A549 (cell line): ENCODE measurements around the gene EHD2. TPM values are rescaled to one million over a fixed set of nuclear protein-coding genes. Genes with fewer than 3 reads are reported as not detected.

Source experiments
- ATAC-seq, 2 experiments: fragments of 200-7000 bp in 1 of 2; fragments of >200 bp in 1 of 2; cut with Nextera tagmentation in 1 of 2; cut with Tn5 transposase in 1 of 2; 3 replicates each; pipeline versions ENCODE4 v1.8.0 to v1.9.1; 2018 to 2020; ENCODE audit warnings: mild to moderate bottlenecking in 1 of 2, moderate library complexity in 1 of 2
- CTCF ChIA-PET: fragments of 300-600 bp; sonication (Branson Sonifier 250); formaldehyde crosslinking; extraction: SDS; loops from one replicate; lab custom pipeline; 2021; ENCODE audit warnings: antibody characterized with exemption, inconsistent platforms; lab: Yijun Ruan, JAX
- POLR2A ChIA-PET: fragments of 350-600 bp; formaldehyde crosslinking; extraction: SDS; loops from one replicate; lab custom pipeline; 2021; ENCODE audit warnings: antibody characterized with exemption, inconsistent platforms; lab: Yijun Ruan, JAX
- DNase-seq, 2 experiments: peaks; one replicate each; pipeline versions ENCODE4 v3.0.0 to v3.0.0-alpha.2; 2011 to 2016; ENCODE audit warnings: low read depth in 1 of 2, low spot score in 1 of 2
- FAIRE-seq: peaks from 2 replicates; lab custom pipeline; 2011; peaks lifted over from hg19 to GRCh38; lab: Jason Lieb, UNC
- H3K27ac ChIP-seq, 2 experiments: fragments of >200 bp; sonication (Bioruptor Twin); formaldehyde crosslinking; 3 replicates each; pipeline ENCODE4 v1.5.1; 2016 to 2017
- H3K4me1 ChIP-seq: fragments of >200 bp; sonication (Bioruptor Twin); formaldehyde crosslinking; 3 replicates; pipeline ENCODE4 v1.6.1; 2016
- H3K4me2 ChIP-seq: fragments of >200 bp; sonication (Bioruptor Twin); formaldehyde crosslinking; 3 replicates; pipeline ENCODE4 v1.6.1; 2016
- H3K4me3 ChIP-seq: fragments of >200 bp; sonication (Bioruptor Twin); formaldehyde crosslinking; 3 replicates; pipeline ENCODE4 v1.5.1; 2016
- H3K9me3 ChIP-seq: fragments of >200 bp; sonication (Bioruptor Twin); formaldehyde crosslinking; 3 replicates; pipeline ENCODE4 v1.6.1; 2016
- ATOH8 ChIP-seq: fragments of 250-450 bp; sonication (Bioruptor Pico); IDR thresholded peaks from 2 replicates; pipeline ENCODE4 v1.5.0; 2020; ENCODE audit warnings: low read depth, mild to moderate bottlenecking, moderate library complexity
- ESRRA ChIP-seq: fragments of 150-350 bp; IDR thresholded peaks from 2 replicates; pipeline ENCODE4 v1.6.1; 2014; ENCODE audit warnings: mild to moderate bottlenecking, low read length, borderline replicate concordance
- HEYL ChIP-seq: fragments of 250-450 bp; sonication (Bioruptor Pico); IDR thresholded peaks from 2 replicates; pipeline ENCODE4 v1.8.0; 2021; ENCODE audit warnings: mild to moderate bottlenecking, moderate library complexity
- HMGXB4 ChIP-seq: fragments of 250-450 bp; sonication (Bioruptor Pico); IDR thresholded peaks from 2 replicates; pipeline ENCODE4 v1.5.0; 2021; ENCODE audit warnings: mild to moderate bottlenecking, moderate library complexity, borderline replicate concordance
- JUNB ChIP-seq: fragments of >200 bp; sonication (Bioruptor Twin); formaldehyde crosslinking; IDR thresholded peaks from 2 replicates; pipeline ENCODE4 v1.6.1; 2016
- MAFK ChIP-seq: fragments of 450-650 bp; IDR thresholded peaks from 2 replicates; pipeline ENCODE4 v1.6.1; 2014; ENCODE audit not compliant: partially characterized antibody
- MAX ChIP-seq: IDR thresholded peaks from 2 replicates; pipeline ENCODE4 v1.6.1; 2012
- PBX3 ChIP-seq: IDR thresholded peaks from 2 replicates; pipeline ENCODE4 v1.6.1; 2012
- POLR2AphosphoS2 ChIP-seq: conservative IDR thresholded peaks from 2 replicates; pipeline ENCODE4 v1.6.1; 2012; ENCODE audit warnings: low read length, improper control_type of control experiment, inconsistent platforms
- TFCP2L1 ChIP-seq: fragments of 250-450 bp; sonication (Bioruptor Pico); IDR thresholded peaks from 2 replicates; pipeline ENCODE4 v1.5.0; 2021; ENCODE audit warnings: mild to moderate bottlenecking
- ZFP36 ChIP-seq: fragments of 450-650 bp; IDR thresholded peaks from 2 replicates; pipeline ENCODE4 v1.6.1; 2014; ENCODE audit warnings: borderline replicate concordance; ENCODE audit not compliant: partially characterized antibody
- ZSCAN20 ChIP-seq: fragments of 250-450 bp; sonication (Bioruptor Pico); IDR thresholded peaks from 2 replicates; pipeline ENCODE4 v1.8.0; 2022; ENCODE audit warnings: mild to moderate bottlenecking, moderate library complexity
- WGBS: methylation state at CpG from one replicate; pipeline ENCODE4 v1.1.6; 2017; ENCODE audit errors: missing lambda C conversion rate; 5-methylcytosine and 5-hydroxymethylcytosine counted together
- polyA plus RNA-seq, 4 experiments: library from polyadenylated mRNA; depleted of rRNA in 3 of 4; stranded (reverse); fragments of >200 nt; fragmentation: RNase III in 1 of 4; extraction: RNeasy Plus Mini Kit Qiagen cat#74134 plus additional on column Dnase treatment in 1 of 4; gene quantifications; 2 replicates in 3 of 4; 3 replicates in 1 of 4; pipeline ENCODE4 v1.2.3, GENCODE V29; 2011 to 2017
- TF ChIP-seq, protein P1 (sequence below): fragments of 150-350 bp; IDR thresholded peaks from 2 replicates; pipeline ENCODE4 v1.6.1; 2014; ENCODE audit warnings: low read depth, mild to moderate bottlenecking, low read length
- TF ChIP-seq, protein P2 (sequence below): fragments of >200 bp; sonication (Bioruptor Twin); formaldehyde crosslinking; IDR thresholded peaks from 3 replicates; pipeline ENCODE4 v1.5.1; 2016

Gene EHD2
- polyA plus RNA-seq, 2 of the 4 experiments (the other 2 are of a cell fraction), result 32.3 to 105 TPM

GRCh38 chr19:47700934-47701716, 12.1 kb upstream of the EHD2 start (continued):
- TF ChIP-seq, protein P1, sequence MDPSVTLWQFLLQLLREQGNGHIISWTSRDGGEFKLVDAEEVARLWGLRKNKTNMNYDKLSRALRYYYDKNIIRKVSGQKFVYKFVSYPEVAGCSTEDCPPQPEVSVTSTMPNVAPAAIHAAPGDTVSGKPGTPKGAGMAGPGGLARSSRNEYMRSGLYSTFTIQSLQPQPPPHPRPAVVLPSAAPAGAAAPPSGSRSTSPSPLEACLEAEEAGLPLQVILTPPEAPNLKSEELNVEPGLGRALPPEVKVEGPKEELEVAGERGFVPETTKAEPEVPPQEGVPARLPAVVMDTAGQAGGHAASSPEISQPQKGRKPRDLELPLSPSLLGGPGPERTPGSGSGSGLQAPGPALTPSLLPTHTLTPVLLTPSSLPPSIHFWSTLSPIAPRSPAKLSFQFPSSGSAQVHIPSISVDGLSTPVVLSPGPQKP, result no peak
- no peak for TF ChIP-seq HMGXB4 (CRISPR knock-in tag)

GRCh38 chr19:47701717-47702552, 11.3 kb upstream of the EHD2 start:
- ATAC-seq, result no peak
- H3K4me3 ChIP-seq, result no peak overlapping the region
- DNase-seq, result no peak
- ChIA-PET CTCF (interaction anchor here (0.9 to 23.3 kb wide), 8 partner anchors 10 to 264 kb away, joined by 3 to 1389 read pairs (median 50); partner anchors contain the start of genes EHD2, NAPA and NOP53), POLR2A (no interaction called here)
- FAIRE-seq, result no peak
- no peak overlapping the region for H3K27ac ChIP-seq
- peaks cover 9% of the 10 kb centered on the region for H3K4me1 ChIP-seq
- TF ChIP-seq MAX (no peak), HMGXB4 (CRISPR knock-in tag) (no peak), MAFK (no peak), POLR2AphosphoS2 (no peak), PBX3 (no peak), TFCP2L1 (CRISPR knock-in tag) (no peak), ZFP36 (no peak), ATOH8 (no peak), ZSCAN20 (CRISPR knock-in tag) (no peak), HEYL (CRISPR knock-in tag) (no peak), ESRRA (no peak), JUNB (no peak)
- TF ChIP-seq, protein P2, sequence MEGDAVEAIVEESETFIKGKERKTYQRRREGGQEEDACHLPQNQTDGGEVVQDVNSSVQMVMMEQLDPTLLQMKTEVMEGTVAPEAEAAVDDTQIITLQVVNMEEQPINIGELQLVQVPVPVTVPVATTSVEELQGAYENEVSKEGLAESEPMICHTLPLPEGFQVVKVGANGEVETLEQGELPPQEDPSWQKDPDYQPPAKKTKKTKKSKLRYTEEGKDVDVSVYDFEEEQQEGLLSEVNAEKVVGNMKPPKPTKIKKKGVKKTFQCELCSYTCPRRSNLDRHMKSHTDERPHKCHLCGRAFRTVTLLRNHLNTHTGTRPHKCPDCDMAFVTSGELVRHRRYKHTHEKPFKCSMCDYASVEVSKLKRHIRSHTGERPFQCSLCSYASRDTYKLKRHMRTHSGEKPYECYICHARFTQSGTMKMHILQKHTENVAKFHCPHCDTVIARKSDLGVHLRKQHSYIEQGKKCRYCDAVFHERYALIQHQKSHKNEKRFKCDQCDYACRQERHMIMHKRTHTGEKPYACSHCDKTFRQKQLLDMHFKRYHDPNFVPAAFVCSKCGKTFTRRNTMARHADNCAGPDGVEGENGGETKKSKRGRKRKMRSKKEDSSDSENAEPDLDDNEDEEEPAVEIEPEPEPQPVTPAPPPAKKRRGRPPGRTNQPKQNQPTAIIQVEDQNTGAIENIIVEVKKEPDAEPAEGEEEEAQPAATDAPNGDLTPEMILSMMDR, result no peak
- 92% methylated on average over 70 of the region's 91 CpGs for WGBS
- H3K4me2 ChIP-seq, result no peak overlapping the region
- H3K9me3 ChIP-seq, result no peaks in the 10 kb centered on the region
